Stimulated activated naive CD8-positive, alpha-beta T cell treated with anti-CD3 and anti-CD28 coated beads, Interleukin-15, amount 100 ng/mL, for 72 hours (primary cell): ENCODE measurements around the gene CTNNA2.

Source experiments
- ATAC-seq: fragments of 150-1000 bp; cut with Tn5 transposase; 2 replicates; pipeline ENCODE4 v1.10.0; 2021; ENCODE audit warnings: mild to moderate bottlenecking, moderate library complexity
- DNase-seq, 2 donors: peaks; one replicate each; pipeline ENCODE4 v3.0.0; 2021 to 2022
- H3K27ac Mint-ChIP-seq, 2 donors: one replicate each; pipeline ENCODE4 v1.8.0; 2022; ENCODE audit warnings: mild to moderate bottlenecking in 2 of 2, mixed read lengths in 2 of 2, moderate library complexity in 2 of 2
- H3K27me3 Mint-ChIP-seq: one replicate; pipeline ENCODE4 v1.8.0; 2022; ENCODE audit warnings: mixed read lengths
- H3K4me1 Mint-ChIP-seq: one replicate; pipeline ENCODE4 v1.8.0; 2022; ENCODE audit warnings: mild to moderate bottlenecking, mixed read lengths
- H3K4me3 Mint-ChIP-seq, 2 donors: one replicate each; pipeline ENCODE4 v1.8.0; 2022; ENCODE audit warnings: mild to moderate bottlenecking in 2 of 2, mixed read lengths in 2 of 2, moderate library complexity in 1 of 2
- H3K9me3 Mint-ChIP-seq, 2 donors: one replicate each; pipeline ENCODE4 v1.8.0; 2022; ENCODE audit warnings: mixed read lengths in 2 of 2

Gene CTNNA2

GRCh38 chr2:79872656-79873055, 359.8 kb downstream of the CTNNA2 start:
- DNase-seq (no peak), ATAC-seq (no peak)
- Mint-ChIP-seq H3K27ac (no peak overlapping the region), H3K9me3 (peaks cover 5 to 7% of the 10 kb centered on the region in 2 donors), H3K4me3 (no peak overlapping the region), H3K27me3 (no peaks in the 10 kb centered on the region), H3K4me1 (no peaks in the 10 kb centered on the region)

GRCh38 chr2:79874015-79874414, 361.2 kb downstream of the CTNNA2 start:
- Mint-ChIP-seq H3K9me3 (peaks cover 5 to 7% of the 10 kb centered on the region in 2 donors), H3K4me1 (no peaks in the 10 kb centered on the region), H3K27me3 (no peaks in the 10 kb centered on the region), H3K27ac (no peak overlapping the region), H3K4me3 (no peak overlapping the region)
- DNase-seq (no peak), ATAC-seq (no peak)

GRCh38 chr2:79876430-79876829, 363.6 kb downstream of the CTNNA2 start:
- Mint-ChIP-seq H3K9me3 (peaks cover 5 to 15% of the 10 kb centered on the region in 2 donors), H3K4me1 (no peaks in the 10 kb centered on the region), H3K27ac (no peak overlapping the region), H3K4me3 (no peak overlapping the region), H3K27me3 (no peaks in the 10 kb centered on the region)
- DNase-seq (no peak), ATAC-seq (no peak)

DNA sequence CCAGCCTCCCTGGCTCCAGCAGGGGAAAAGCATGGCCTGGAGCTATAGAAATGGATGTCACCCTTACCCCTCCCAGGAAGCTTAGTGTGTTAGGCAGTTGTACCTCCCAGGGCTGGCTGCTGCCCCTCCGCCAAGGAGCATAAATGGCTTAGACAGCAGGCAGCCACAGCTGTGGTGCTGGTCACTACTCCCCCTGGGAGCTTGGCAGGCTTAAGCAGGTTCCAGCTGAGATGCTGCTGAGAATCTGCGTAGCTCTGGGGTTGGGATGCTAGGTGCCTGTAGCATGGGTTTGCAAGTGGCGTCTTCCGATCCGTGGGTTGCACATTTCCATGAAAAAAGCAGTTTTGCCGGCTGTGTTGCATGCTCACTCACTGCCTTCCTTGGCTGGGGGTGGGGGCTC, 369.7 kb downstream of the CTNNA2 start:
- DNase-seq (no peak), ATAC-seq (no peak)
- no peak overlapping the region for H3K4me3 Mint-ChIP-seq
- peaks cover 7% of the 10 kb centered on the region for H3K27me3 Mint-ChIP-seq
- no peak overlapping the region for H3K27ac Mint-ChIP-seq
- peaks cover 0 to 8% of the 10 kb centered on the region in 2 donors for H3K9me3 Mint-ChIP-seq
- no peaks in the 10 kb centered on the region for H3K4me1 Mint-ChIP-seq

DNA sequence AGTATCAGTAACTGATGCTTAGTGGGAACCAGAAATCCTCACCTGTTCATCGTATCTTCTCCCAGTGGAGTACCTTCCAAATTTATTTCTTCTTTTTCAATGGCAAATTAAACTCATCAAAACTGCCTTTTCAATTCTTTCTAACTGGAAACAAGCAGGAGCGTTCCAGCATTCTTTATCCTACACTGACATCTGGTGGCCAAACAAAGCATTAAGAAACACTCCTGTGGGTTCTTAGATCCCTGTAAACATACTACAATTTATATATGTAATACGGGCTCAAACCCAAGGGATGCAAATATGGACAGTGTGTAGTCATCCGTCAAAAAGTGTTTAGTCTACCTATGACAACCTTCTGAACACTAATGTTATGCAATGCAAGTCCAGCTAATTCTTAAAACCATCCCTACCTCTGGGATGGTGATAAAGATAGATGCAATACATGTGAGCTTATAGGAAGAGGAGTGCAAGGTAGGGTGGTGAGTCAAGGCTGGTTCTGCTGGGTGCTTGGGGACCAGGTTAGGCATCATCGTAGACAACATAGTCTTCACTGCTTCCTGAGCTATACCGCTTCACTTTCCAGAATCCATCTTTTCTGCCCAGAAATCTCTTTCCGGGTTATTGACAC, 375.0 kb downstream of the CTNNA2 start:
- Mint-ChIP-seq H3K27me3 (peaks cover 3% of the 10 kb centered on the region), H3K27ac (no peak overlapping the region)
- peak; percentile 12 to 33 for DNase-seq

DNA sequence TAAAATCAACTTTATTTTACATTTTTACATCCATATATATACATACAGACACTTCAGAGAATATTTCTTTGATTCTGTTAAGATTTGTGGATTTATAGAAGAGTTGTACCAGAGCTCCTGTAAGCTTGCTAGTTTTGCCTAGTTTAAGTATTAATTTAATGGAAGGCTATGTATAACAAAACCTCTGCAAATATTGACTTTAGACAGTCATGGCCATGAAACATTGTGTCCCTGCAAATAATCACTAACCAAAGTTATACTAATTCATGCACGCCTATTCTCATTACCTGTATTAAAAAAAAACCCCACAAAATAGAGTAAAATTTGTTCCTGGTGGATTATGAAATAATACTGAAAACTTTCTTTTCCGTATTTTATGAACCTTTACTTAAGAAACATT, 379.3 kb downstream of the CTNNA2 start:
- Mint-ChIP-seq H3K27me3 (no peaks in the 10 kb centered on the region), H3K4me1 (no peaks in the 10 kb centered on the region), H3K4me3 (no peak overlapping the region), H3K27ac (no peak overlapping the region), H3K9me3 (no peaks in the 10 kb centered on the region)
- no peak for ATAC-seq
- DNase-seq: no peak

More for the DNA sequence above, 375.0 kb downstream of the CTNNA2 start:
- no peaks in the 10 kb centered on the region for H3K9me3 Mint-ChIP-seq
- H3K4me1 Mint-ChIP-seq: no peaks in the 10 kb centered on the region
- ATAC-seq: peak; percentile 42
- H3K4me3 Mint-ChIP-seq: no peak overlapping the region

DNA sequence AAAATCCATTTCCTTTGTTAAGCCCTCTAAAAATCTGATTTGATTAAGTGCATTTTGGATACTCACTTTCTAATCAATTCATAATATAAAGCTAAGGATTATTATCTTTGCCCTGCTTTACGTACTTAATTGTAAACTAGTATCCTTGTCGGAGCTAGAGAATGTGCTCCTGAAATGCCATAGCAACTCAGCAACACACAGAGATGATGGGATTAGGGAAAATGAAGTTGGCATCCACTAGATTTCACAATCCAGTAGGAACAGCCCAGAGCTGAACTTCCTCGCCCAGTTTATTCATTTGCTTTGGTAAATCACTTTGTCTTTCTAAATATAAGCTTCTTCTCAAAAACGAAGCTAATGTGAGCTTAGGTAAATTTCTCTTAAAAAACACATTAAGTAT, 386.3 kb downstream of the CTNNA2 start:
- H3K4me1 Mint-ChIP-seq: no peaks in the 10 kb centered on the region
- ATAC-seq: no peak
- DNase-seq: no peak
- H3K27me3 Mint-ChIP-seq: no peaks in the 10 kb centered on the region
- H3K9me3 Mint-ChIP-seq: no peaks in the 10 kb centered on the region
- H3K4me3 Mint-ChIP-seq: no peak overlapping the region
- no peak overlapping the region for H3K27ac Mint-ChIP-seq

- peaks cover 0 to 4% of the 10 kb centered on the region in 2 donors for H3K9me3 Mint-ChIP-seq
- H3K4me3 Mint-ChIP-seq: no peak overlapping the region
- ATAC-seq (no peak), DNase-seq (no peak)
- no peaks in the 10 kb centered on the region for H3K27me3 Mint-ChIP-seq
- H3K27ac Mint-ChIP-seq: no peak overlapping the region
- H3K4me1 Mint-ChIP-seq: no peaks in the 10 kb centered on the region
Observed at GRCh38 chr2:79901161-79901560, 388.3 kb downstream of the CTNNA2 start.

- Mint-ChIP-seq H3K27ac (no peak overlapping the region), H3K9me3 (peaks cover 0 to 5% of the 10 kb centered on the region in 2 donors), H3K4me1 (no peaks in the 10 kb centered on the region), H3K27me3 (no peaks in the 10 kb centered on the region), H3K4me3 (no peak overlapping the region)
- no peak for DNase-seq
- no peak for ATAC-seq
Observed at GRCh38 chr2:79903222-79904000, 390.6 kb downstream of the CTNNA2 start.

- DNase-seq: no peak
- H3K27ac Mint-ChIP-seq: no peak overlapping the region
Observed at GRCh38 chr2:79906139-79906890, 393.5 kb downstream of the CTNNA2 start.

GRCh38 chr2:79909521-79909920, 396.7 kb downstream of the CTNNA2 start:
- Mint-ChIP-seq H3K27ac (no peak overlapping the region), H3K27me3 (no peaks in the 10 kb centered on the region), H3K4me3 (no peak overlapping the region), H3K9me3 (peaks cover 9 to 11% of the 10 kb centered on the region in 2 donors), H3K4me1 (no peaks in the 10 kb centered on the region)
- no peak for ATAC-seq
- DNase-seq: no peak

More at GRCh38 chr2:79906139-79906890, 393.5 kb downstream of the CTNNA2 start:
- H3K4me3 Mint-ChIP-seq: no peak overlapping the region
- ATAC-seq: no peak
- H3K9me3 Mint-ChIP-seq: peaks cover 0 to 5% of the 10 kb centered on the region in 2 donors
- H3K4me1 Mint-ChIP-seq: no peaks in the 10 kb centered on the region
- H3K27me3 Mint-ChIP-seq: no peaks in the 10 kb centered on the region

DNA sequence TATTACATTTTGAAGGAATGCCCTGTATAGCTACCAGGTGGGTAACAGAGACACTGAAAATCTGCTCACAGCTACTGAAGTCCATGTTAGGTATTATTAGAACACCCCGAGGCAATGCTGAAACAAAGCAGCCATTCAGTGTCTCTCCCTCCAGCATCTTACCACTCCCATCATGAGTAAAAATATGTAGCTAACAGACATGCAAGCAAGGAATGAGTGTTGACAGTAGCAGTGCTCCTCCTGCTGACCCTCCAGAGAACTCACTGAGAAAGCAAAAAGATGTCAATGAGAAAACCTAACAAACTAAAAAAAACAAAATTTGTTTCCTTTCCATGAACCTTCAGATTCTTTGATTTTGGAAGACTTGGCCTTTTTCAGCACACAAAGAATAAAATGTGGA, 397.8 kb downstream of the CTNNA2 start:
- Mint-ChIP-seq H3K27ac (no peak overlapping the region), H3K27me3 (no peaks in the 10 kb centered on the region), H3K9me3 (peaks cover 9 to 11% of the 10 kb centered on the region in 2 donors), H3K4me1 (no peaks in the 10 kb centered on the region), H3K4me3 (no peak overlapping the region)
- no peak for ATAC-seq
- no peak for DNase-seq

GRCh38 chr2:79915455-79915854, 402.6 kb downstream of the CTNNA2 start:
- DNase-seq (no peak), ATAC-seq (no peak)
- H3K4me1 Mint-ChIP-seq: no peaks in the 10 kb centered on the region
- H3K9me3 Mint-ChIP-seq: peaks cover 8 to 11% of the 10 kb centered on the region in 2 donors
- H3K27ac Mint-ChIP-seq: no peak overlapping the region
- H3K4me3 Mint-ChIP-seq: no peak overlapping the region
- no peaks in the 10 kb centered on the region for H3K27me3 Mint-ChIP-seq

DNA sequence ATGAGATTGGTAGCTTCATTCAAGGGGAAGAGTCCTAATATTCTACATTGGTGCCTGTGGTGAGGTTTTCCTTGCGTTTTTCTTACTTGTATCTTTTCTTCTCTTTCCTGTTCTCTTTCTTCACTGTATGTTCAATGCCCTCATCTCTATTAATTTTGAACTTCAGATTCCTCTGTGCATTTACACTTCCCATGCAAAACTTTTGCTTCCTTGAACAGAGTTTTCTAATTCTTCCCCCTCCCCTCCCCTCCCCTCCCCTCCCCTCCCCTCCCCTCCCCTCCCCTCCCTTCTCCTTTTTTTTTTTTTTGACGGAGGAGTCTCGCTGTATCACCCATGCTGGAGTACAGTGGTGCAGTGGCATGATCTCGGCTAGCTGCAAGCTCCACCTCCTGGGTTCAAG, 403.4 kb downstream of the CTNNA2 start:
- no peak overlapping the region for H3K4me3 Mint-ChIP-seq
- H3K9me3 Mint-ChIP-seq: peaks cover 8 to 11% of the 10 kb centered on the region in 2 donors
- ATAC-seq: no peak
- DNase-seq: no peak
- no peak overlapping the region for H3K27ac Mint-ChIP-seq
- no peaks in the 10 kb centered on the region for H3K4me1 Mint-ChIP-seq
- no peaks in the 10 kb centered on the region for H3K27me3 Mint-ChIP-seq

- Mint-ChIP-seq H3K9me3 (peaks cover 0 to 4% of the 10 kb centered on the region in 2 donors), H3K4me3 (no peak overlapping the region), H3K27ac (no peak overlapping the region), H3K27me3 (no peaks in the 10 kb centered on the region), H3K4me1 (no peaks in the 10 kb centered on the region)
- DNase-seq (no peak), ATAC-seq (no peak)
Observed at GRCh38 chr2:79920512-79921076, 407.7 kb downstream of the CTNNA2 start.

GRCh38 chr2:79929624-79930023, 416.8 kb downstream of the CTNNA2 start:
- Mint-ChIP-seq H3K27me3 (no peaks in the 10 kb centered on the region), H3K4me1 (no peaks in the 10 kb centered on the region), H3K9me3 (no peaks in the 10 kb centered on the region), H3K4me3 (no peak overlapping the region), H3K27ac (no peak overlapping the region)
- ATAC-seq (no peak), DNase-seq (no peak)
